AG09309 (cell line): ENCODE results near the gene FRMD4A.

ENCODE experiments used
- DNase-seq: peaks from one replicate; pipeline ENCODE4 v3.0.0-alpha.2; 2010; ENCODE audit warnings: low read depth
- H3K4me3 ChIP-seq: 2 replicates; pipeline ENCODE4 v1.5.1; 2011; ENCODE audit warnings: mild to moderate bottlenecking, low read depth, low read length, moderate library complexity; ENCODE audit not compliant: control insufficient read depth
- CTCF ChIP-seq: IDR thresholded peaks from 2 replicates; pipeline ENCODE4 v1.5.1; 2011; ENCODE audit warnings: mild to moderate bottlenecking, low read depth, low read length, inconsistent platforms; ENCODE audit not compliant: insufficient read depth, control insufficient read depth; ENCODE audit errors: missing control alignments

Gene FRMD4A

DNA sequence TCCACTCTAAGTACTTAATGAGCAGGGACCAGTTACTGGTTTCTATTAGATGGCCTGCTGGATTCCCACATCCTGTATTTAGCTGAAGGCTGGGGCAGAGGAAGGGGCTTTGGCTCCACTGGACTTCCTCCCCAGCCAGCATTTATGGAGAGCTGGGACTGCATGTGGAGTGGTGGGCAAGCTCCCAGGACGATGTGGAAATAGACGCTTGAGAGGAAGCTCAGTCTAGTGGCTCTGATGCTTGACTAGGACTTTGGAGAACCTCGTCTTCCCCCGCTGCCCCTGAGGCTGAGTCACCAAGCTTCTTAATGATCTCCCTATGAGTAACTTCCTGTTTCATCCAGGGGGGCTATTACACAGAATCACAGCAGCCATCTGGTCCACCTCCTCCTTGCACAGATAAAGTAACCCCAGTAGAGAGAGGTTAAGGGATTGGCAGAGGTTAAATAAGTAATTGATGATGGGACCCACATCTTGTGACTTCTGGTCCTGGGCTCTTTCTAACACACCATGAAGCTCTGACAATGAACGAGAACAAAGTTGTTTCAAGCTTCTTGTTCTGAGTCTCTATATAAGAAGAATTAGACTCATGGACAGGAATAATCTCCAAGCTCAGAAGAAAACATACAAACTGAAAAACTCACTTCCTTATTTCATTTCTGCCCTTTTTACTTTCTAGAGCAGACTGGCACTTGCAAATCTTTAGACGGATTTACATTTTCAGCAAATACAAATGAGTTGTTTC is 617.7 kb downstream of the FRMD4A start:
- peak; percentile 91 for DNase-seq
- TF ChIP-seq CTCF: no peak
- no peak overlapping the region for H3K4me3 ChIP-seq

GRCh38 chr10:13712476-13712836 is 618.3 kb downstream of the FRMD4A start:
- TF ChIP-seq CTCF: no peak
- H3K4me3 ChIP-seq: no peak overlapping the region
- DNase-seq: no peak

DNA sequence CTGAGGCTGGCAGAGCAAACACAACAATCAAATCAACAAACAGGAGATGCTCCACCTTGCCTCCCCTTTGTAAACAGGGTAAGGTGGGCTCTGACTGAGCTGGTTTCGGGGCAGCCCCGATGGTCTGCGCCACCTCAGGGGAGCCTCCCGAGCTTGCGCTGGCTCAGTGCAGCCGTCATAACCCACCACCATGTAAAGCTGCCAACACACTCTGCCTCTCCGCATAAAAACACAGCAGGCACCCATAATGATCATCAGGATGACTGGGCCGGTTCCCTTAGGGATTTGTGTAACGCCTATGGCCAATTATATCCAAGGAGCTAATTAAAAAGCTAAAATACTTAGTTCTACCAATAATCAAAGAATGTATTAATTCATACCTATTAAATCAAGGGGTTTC is 619.4 kb downstream of the FRMD4A start:
- no peak overlapping the region for H3K4me3 ChIP-seq
- TF ChIP-seq CTCF: no peak
- no peak for DNase-seq

DNA sequence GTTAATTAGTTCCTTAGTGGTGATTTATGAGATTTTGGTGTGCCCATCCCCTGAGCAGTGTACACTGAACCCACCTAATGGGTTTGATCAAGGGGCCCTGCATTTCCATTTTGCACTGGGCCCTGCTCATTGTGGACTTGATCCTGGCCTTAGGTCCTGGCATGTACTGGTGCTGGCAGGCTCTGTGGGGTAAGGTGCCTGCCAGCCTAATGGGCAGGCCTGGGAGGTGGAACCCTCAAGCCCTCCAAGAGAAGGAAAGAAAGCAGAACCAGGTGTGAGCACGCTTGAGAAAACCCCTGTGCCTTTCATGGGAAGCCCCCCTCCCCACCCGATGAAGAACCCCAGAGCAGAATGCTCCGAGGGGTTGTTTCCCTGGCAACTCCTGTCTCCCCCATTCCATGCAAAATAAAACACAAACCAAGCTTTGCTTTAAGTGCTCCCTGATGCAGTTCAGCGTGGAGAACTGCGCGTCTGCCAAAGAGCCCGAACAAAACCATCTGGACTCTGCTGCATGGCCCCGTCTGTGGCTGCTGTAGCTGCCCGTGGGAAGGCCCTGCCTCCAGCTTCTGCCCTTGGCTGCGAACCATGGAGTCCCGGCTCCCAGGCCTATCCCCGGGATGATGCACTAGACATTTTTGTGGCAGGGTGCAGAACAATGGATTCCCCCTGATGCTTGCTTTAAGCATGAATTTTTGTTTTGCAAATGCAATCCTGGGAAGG is 620.6 kb downstream of the FRMD4A start:
- no peak for DNase-seq
- no peak overlapping the region for H3K4me3 ChIP-seq
- TF ChIP-seq CTCF: no peak

DNA sequence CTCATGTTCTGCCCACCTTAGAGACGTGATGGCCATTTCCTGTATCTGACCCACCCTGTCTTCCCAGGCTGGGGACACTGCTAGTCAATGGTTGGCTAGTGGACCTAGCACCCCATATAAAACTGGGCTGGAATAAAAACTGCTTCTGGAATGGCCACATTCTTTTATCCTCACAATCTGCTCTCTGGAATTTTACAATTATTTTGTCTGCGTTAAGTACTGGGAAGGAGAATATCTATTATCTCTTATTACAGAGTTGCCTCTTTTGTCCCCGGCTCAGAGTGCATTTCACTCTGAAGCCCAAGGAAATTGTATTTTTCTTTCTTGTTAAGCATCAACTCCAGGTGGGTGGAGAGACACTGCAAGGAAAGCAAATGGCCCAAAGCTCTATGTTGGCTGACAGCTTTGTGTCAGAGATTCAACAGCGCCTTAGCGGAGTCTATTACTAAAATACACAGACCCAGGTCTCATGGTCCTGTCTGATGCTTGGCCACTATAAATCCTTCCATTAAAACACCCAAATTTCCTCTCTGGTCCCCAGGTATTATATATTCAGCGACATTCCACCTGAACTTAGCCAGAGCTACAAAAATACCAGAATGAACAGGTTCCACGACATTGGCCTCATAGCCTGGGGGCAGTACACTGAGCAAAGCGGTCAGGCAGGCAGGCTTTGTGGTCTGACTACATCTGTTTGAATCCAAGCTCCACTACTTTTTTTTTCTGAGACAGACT is 622.3 kb downstream of the FRMD4A start:
- no peak for TF ChIP-seq CTCF
- peak overlapping the region; percentile 70 for H3K4me3 ChIP-seq
- no peak for DNase-seq

GRCh38 chr10:13707156-13707881 is 623.4 kb downstream of the FRMD4A start:
- peak; percentile 10 for TF ChIP-seq CTCF
- H3K4me3 ChIP-seq: peak overlapping the region; percentile 70
- peak; percentile 80 for DNase-seq
